HL-60 (cell line): Measurements from ENCODE around the gene TACC2.

Experiments
- DNase-seq, 2 experiments: peaks; one replicate each; pipeline ENCODE4 v3.0.0-alpha.2; 2010 to 2020; ENCODE audit warnings: low read depth in 1 of 2, low spot score in 1 of 2
- H3K27ac ChIP-seq: fragments of 250-450 bp; sonication (Bioruptor Pico); replicated peaks from 2 replicates; pipeline ENCODE4 v1.5.1; 2020; ENCODE audit warnings: mild to moderate bottlenecking, moderate library complexity
- H3K27me3 ChIP-seq: fragments of 250-450 bp; sonication (Bioruptor Pico); 2 replicates; pipeline ENCODE4 v1.5.1; 2021; ENCODE audit warnings: mild to moderate bottlenecking, moderate library complexity; ENCODE audit not compliant: insufficient read depth, poor library complexity, severe bottlenecking
- H3K4me3 ChIP-seq: replicated peaks from 2 replicates; pipeline ENCODE4 v1.5.1; 2011; ENCODE audit warnings: mild to moderate bottlenecking, control low read depth, low read length; ENCODE audit not compliant: insufficient read depth
- GABPA ChIP-seq: IDR thresholded peaks from 2 replicates; pipeline ENCODE4 v1.6.1; 2012; ENCODE audit warnings: low read depth
- POLR2AphosphoS5 ChIP-seq: IDR thresholded peaks from 2 replicates; pipeline ENCODE4 v1.6.1; 2012; ENCODE audit warnings: low read depth
- SPI1 ChIP-seq: IDR thresholded peaks from 2 replicates; pipeline ENCODE4 v1.6.1; 2012; ENCODE audit warnings: low read depth, mild to moderate bottlenecking, borderline replicate concordance
- TF ChIP-seq, protein P1 (sequence below): IDR thresholded peaks from one replicate; pipeline ENCODE4 v1.5.1; 2011; ENCODE audit warnings: low read length, control low read depth, inconsistent platforms; ENCODE audit not compliant: insufficient read depth
- TF ChIP-seq, protein P2 (sequence below): IDR thresholded peaks from 2 replicates; pipeline ENCODE4 v1.6.1; 2012; ENCODE audit warnings: low read depth; ENCODE audit not compliant: insufficient replicate concordance

Gene TACC2

DNA sequence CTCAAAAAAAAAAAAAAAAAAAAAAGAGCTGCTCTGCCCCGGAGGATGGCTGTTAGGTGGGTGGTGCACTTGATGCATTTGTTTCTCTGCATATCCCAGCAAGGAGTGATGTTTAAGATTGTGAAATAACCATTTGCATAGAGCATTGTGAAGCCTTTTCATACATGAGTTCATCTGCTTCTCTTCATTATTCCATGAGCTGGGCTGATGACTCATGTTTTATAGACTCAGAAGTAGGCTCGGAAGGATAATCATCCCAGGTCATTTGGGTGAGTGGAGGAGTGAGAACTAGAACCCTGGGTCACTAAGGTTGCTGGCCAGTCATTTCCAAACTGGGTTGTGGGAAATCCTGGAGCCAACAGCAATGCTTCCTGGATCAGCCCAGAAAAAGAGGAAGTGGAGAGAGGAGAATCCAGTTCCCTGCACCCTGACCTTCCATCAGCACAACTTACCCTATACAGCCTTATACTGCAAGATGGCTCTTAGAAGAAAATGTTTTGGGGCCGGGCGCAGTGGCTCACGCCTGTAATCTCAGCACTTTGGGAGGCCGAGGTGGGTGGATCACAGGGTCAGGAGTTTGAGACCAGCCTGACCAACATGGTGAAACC, 45.3 kb downstream of the TACC2 start:
- Histone ChIP-seq H3K4me3 (no peak overlapping the region), H3K27me3 (no peaks in the 10 kb centered on the region), H3K27ac (no peak overlapping the region)
- TF ChIP-seq, protein P1, sequence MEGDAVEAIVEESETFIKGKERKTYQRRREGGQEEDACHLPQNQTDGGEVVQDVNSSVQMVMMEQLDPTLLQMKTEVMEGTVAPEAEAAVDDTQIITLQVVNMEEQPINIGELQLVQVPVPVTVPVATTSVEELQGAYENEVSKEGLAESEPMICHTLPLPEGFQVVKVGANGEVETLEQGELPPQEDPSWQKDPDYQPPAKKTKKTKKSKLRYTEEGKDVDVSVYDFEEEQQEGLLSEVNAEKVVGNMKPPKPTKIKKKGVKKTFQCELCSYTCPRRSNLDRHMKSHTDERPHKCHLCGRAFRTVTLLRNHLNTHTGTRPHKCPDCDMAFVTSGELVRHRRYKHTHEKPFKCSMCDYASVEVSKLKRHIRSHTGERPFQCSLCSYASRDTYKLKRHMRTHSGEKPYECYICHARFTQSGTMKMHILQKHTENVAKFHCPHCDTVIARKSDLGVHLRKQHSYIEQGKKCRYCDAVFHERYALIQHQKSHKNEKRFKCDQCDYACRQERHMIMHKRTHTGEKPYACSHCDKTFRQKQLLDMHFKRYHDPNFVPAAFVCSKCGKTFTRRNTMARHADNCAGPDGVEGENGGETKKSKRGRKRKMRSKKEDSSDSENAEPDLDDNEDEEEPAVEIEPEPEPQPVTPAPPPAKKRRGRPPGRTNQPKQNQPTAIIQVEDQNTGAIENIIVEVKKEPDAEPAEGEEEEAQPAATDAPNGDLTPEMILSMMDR: no peak
- TF ChIP-seq SPI1: peak; percentile 73
- no peak for DNase-seq

DNA sequence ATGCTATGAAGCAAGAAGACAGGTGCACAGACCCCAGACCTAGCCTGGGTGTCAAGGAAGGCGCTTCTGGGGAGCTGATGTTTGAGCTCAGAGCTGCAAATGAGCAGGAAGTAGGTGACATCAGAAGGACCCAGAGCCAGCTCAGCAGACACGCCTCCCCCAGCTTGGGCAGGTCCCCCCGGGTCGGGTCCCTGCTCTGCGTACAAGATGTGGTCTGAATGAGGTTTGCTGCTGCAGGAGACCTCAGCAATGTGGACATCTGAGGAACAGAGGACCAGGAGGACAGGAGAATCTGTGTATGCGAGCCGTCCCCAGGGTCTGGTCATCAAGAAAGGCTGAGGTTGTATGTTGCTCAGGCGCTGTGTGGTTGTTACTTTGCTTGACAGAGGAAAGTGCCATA, 51.8 kb downstream of the TACC2 start:
- Histone ChIP-seq H3K27ac (no peak overlapping the region), H3K27me3 (no peaks in the 10 kb centered on the region), H3K4me3 (no peak overlapping the region)
- no peak for DNase-seq
- no peak for TF ChIP-seq SPI1

DNA sequence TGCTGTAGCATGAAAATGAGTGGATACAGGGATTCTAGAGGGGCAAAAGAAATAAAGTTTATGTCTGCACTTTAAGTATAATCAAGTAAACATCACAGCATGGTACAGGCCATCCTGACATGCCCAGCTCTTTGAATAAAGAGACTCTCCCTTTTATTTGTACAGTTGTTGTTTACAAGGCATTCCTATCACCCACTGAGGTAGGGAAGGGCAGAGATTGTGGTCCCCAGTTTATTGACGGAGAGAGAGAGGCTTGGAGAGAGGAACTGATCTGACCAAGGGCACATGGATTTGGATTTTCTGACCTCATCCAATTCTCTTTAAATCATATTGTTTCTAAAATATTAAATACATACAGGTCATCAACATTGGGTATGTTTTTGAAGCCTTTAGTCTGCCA, 53.9 kb downstream of the TACC2 start:
- TF ChIP-seq, protein P2, sequence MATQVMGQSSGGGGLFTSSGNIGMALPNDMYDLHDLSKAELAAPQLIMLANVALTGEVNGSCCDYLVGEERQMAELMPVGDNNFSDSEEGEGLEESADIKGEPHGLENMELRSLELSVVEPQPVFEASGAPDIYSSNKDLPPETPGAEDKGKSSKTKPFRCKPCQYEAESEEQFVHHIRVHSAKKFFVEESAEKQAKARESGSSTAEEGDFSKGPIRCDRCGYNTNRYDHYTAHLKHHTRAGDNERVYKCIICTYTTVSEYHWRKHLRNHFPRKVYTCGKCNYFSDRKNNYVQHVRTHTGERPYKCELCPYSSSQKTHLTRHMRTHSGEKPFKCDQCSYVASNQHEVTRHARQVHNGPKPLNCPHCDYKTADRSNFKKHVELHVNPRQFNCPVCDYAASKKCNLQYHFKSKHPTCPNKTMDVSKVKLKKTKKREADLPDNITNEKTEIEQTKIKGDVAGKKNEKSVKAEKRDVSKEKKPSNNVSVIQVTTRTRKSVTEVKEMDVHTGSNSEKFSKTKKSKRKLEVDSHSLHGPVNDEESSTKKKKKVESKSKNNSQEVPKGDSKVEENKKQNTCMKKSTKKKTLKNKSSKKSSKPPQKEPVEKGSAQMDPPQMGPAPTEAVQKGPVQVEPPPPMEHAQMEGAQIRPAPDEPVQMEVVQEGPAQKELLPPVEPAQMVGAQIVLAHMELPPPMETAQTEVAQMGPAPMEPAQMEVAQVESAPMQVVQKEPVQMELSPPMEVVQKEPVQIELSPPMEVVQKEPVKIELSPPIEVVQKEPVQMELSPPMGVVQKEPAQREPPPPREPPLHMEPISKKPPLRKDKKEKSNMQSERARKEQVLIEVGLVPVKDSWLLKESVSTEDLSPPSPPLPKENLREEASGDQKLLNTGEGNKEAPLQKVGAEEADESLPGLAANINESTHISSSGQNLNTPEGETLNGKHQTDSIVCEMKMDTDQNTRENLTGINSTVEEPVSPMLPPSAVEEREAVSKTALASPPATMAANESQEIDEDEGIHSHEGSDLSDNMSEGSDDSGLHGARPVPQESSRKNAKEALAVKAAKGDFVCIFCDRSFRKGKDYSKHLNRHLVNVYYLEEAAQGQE: no peak
- TF ChIP-seq POLR2AphosphoS5: no peak
- no peak for TF ChIP-seq GABPA
- TF ChIP-seq, protein P1: no peak
- no peak for TF ChIP-seq SPI1
- H3K4me3 ChIP-seq: no peak overlapping the region
- no peak for DNase-seq
- no peaks in the 10 kb centered on the region for H3K27me3 ChIP-seq
- H3K27ac ChIP-seq: no peak overlapping the region

DNA sequence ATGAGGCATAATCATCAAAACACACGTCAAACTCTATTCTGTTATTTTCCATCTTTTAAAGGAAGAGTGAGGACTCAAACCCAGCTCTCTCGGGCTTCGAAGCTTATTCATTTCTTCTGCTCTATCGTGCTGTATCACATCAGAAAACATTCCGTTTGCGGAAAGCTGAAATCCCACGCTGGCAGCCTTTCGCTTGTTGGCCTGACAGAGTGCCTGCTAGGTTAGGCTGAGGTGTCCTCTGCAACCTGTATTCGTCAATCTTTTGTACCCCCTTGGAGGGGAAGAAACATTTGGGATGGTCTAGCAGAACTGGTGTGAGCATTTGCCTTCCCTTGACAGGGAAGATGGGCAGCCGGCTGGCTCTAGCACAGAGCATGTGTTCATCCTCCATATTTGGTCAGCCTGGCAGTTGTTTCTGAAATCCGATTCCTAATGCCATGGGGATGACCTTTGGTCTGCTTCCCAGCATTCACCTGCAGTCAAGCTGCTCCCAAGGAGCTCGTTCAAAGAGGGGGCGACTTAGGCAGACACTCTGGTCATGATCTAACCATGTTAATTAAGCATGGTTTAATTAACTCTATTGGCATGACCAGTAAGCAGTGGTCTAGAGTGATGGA, 55.2 kb downstream of the TACC2 start:
- no peak for DNase-seq
- H3K4me3 ChIP-seq: no peak overlapping the region
- no peaks in the 10 kb centered on the region for H3K27me3 ChIP-seq
- TF ChIP-seq, protein P2: no peak
- no peak for TF ChIP-seq POLR2AphosphoS5
- no peak for TF ChIP-seq GABPA
- no peak overlapping the region for H3K27ac ChIP-seq

DNA sequence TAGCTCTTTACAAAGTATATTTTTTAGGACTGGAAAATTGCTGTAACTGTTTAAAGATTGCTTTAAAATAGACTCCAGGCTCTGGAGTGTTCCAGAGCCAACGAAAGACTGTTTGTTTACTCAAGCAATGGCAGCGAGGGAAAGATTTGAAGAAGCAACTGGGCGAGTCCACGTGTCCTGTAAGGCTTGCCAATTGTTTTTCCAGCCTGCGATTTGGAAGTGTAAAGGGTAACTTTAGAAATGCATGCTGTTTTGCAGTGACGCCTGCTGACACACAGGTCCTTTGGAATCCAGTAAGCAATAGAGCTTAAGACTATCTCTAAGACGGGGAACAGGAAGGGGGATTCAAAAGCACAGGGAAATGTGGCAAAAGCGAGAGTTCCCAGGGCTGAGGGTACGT, 55.8 kb downstream of the TACC2 start:
- TF ChIP-seq GABPA: no peak
- TF ChIP-seq, protein P2: no peak

More for the DNA sequence above, 55.8 kb downstream of the TACC2 start:
- Histone ChIP-seq H3K4me3 (no peak overlapping the region), H3K27me3 (no peaks in the 10 kb centered on the region), H3K27ac (no peak overlapping the region)
- DNase-seq: no peak
